GM12892 (cell line): ENCODE measurements around the gene DCAKD.

Experiments
- POLR2A ChIP-seq: IDR thresholded peaks from 2 replicates; pipeline ENCODE4 v1.6.1; 2011; ENCODE audit warnings: low read depth, low read length, control low read depth
- POLR2AphosphoS5 ChIP-seq: IDR thresholded peaks from 2 replicates; pipeline ENCODE4 v1.6.1; 2011; ENCODE audit warnings: low read depth, low read length, control low read depth

GRCh38 chr17:45090711-45091110, 39.3 kb upstream of the DCAKD start:
- TF ChIP-seq POLR2A (no peak), POLR2AphosphoS5 (no peak)
